NCI-H2029 treated with DMSO at 0.1 percent for 48 hours (cell line): ENCODE measurements around the gene TMEM107.

Experiments
- DNase-seq: peaks from one replicate; lab custom pipeline; 2025; lab: John Stamatoyannopoulos, UW

TMEM107 gene

GRCh38 chr17:8137645-8138373 lies 38.4 kb downstream of the TMEM107 start:
- no peak for DNase-seq

- DNase-seq, result no peak
These were observed 42.2 kb downstream of the TMEM107 start for GRCh38 chr17:8133941-8134340.

- no peak for DNase-seq
These were observed 42.8 kb downstream of the TMEM107 start for GRCh38 chr17:8133399-8133798.

GRCh38 chr17:8131844-8132441 lies 44.2 kb downstream of the TMEM107 start:
- no peak for DNase-seq

DNA sequence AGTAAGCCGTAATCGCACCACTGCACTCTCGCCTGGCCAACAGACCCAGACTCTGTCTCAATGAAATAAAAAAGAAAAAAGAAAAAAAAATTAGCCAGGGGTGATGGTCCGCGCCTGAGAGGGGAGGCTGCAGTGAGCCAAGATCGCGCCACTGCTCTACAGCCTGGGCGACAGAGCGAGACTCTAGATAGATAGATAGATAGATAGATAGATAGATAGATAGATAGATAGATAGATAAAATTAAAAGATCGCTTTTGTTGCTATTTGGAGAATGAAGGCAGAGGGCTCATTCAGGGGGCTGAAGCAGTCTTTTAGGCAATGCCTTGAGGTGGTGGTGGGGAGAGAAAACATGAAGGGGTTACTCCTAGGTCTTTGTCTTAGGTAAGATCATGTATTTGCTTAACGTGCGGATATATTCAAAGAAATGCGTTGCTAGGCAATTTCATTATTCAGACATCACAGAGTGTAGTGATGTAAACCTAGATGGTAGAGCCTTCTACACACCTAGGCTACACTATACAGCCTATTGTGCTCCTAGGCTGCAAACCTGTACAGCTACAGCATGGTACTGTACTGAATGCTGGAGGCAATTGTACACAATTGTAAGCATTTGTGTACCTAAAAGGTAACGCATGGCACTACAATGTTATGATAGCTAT lies 47.9 kb downstream of the TMEM107 start:
- DNase-seq, result no peak

DNA sequence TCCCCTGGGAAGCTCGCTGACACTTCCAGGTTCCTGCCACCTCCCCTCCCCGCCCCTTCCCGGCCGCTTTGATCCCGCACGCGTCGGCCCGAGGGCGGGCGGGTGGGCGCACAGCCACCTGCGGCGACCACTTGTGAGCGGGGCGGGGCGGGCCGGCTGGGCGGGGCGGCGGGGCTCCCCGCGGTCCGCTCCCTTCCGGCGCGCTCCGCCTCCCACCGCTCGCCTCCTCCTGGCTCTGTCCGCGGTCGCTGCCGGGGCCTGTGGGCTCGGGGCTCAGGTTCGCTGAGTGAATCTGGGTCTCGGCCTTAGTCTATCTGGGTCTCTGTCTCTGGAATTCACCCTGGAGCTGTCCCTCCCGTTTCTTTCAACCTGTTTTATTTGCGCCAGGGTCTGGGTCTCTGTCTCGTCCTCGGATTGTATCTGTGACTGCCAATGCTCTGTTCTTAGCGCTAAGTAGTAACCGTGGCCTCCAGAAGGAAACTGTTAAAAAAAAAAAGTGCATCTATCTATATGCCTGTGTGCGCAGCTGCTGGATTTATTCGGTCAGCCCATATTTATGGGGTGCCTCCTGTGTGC lies 49.6 kb downstream of the TMEM107 start:
- DNase-seq, result no peak

DNA sequence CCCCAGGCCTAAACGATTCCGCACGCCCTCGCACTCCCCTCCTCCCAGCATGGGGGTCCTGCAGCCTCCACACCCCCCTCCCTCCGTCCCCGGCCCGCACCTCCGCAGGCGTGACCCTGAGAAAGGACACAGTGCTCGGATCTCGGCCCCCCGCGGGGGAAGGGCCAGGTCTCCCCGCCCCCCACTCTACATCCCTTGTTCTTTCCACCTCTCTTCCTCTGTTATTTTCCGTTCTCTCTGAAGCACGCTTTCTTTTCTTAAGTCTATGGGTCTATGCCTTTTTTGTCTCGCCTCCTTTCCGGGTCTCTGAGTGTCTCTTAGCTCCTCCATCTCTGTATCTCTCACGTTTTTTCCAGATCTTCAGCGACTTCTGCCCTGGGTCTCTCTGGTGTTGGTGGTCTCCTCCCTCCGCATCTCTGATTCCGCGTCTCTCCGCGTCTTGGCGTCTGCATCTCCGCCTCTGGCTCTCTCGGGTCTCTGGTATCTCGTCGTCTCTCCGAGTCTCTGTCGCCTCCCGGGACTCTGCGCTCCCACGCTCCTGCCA lies 50.2 kb downstream of the TMEM107 start:
- DNase-seq, result no peak

- no peak for DNase-seq
These were observed 50.8 kb downstream of the TMEM107 start for GRCh38 chr17:8125154-8125946.

DNA sequence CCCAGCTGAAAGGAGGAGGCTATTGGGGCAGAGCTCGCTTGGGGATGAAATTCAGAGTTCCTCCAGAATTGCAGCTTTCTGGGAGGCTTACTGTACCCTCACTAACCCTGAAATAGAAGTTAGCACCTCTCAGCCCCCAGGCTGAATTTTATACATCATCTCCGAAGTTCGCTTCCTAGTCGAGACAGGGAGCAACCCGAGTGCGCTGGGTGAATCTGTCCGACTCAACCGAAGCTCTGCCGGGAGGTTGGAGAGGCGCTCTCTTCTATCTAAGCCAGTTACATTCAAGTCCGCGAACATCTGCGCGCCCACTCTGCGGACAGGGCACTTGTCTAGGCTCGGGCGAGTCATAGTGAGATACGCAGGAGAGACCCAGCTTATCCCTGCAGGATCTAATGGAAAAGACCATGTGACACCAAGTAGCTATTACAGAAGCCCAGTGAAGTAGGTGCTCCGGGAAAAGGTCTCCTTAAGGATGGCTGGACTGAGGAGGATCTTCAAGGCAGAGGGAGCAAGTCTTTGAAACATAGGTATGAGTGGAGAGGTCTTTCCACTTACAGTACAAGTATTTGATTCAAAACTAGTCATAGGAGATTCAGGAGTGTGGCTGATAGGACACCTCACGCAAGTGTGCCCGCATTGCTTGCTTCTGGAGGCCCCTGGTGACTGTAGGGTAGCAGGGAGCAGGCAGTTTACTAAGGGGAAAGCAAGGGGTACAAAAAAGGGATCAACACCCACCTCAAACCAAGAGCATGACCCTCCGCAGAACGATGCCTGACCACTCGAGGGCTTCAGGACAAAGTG lies 51.6 kb downstream of the TMEM107 start:
- no peak for DNase-seq

DNA sequence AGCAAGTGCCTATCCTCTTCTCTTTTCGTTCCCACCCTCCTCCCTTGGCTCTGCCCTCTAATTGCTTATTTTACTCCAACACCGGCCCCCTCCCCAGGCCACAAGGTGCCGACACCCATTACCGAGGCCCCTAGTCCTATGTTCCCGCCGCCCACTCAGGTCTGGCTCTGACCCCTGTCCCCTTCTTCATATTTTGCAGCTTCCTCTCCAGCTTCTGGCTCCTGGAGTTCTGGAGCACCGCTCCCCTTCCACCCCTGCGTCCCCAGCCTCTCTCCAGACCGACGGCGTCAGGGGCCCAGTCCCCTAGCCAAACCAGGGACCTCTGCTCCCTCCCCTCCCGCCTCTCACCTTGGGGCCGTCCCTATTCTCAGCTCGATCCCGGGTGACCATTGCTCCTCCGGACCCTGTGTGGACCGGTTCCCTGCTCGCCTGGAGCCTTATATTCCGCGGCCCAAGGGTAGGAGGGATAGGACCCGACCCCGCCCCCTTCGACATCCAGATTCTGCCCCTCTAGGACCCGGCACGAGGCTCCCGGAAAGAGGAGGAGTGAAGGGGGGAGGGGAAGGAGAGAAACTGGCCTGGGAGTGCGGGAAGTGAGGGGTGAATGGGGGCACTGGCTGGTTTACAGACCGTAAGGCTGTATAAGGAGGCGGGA lies 52.4 kb downstream of the TMEM107 start, which contains the start of gene HES7:
Gene HES7, minus strand, starts transcription at position 412 of the 655 bp plus-strand sequence. Its CDS starts 22 bp downstream, at position 390.
- DNase-seq, result no peak

- no peak for DNase-seq
These were observed 53.1 kb downstream of the TMEM107 start for GRCh38 chr17:8122924-8123694.
